NK-92 (cell line): ENCODE data around the gene THSD4.
"Not testable (repeated sequence)": the region's sequence is repeated elsewhere in the genome, so short reads cannot be mapped to it uniquely, and the experiment has no call there.

Experiments
- DNase-seq: peaks from one replicate; lab custom pipeline; 2025; ENCODE audit not compliant: unreplicated experiment; lab: John Stamatoyannopoulos, UW

Gene THSD4

DNA sequence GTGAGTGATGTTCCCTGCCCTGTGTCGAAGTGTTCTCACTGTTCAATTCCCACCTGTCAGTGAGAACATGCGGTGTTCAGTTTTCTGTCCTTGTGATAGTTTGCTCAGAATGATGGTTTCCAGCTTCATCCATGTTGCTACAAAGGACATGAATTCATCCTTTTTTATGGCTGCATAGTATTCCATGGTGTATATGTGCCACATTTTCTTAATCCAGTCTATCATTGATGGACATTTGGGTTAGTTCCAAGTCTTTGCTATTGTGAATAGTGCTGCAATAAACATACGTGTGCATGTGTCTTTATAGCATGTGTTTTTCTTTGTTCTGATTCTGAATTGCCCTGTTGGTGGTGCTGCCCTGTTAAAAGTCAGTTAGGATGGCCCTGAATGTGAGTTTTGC, 204.2 kb downstream of the THSD4 start:
- not testable (repeated sequence) for DNase-seq

DNA sequence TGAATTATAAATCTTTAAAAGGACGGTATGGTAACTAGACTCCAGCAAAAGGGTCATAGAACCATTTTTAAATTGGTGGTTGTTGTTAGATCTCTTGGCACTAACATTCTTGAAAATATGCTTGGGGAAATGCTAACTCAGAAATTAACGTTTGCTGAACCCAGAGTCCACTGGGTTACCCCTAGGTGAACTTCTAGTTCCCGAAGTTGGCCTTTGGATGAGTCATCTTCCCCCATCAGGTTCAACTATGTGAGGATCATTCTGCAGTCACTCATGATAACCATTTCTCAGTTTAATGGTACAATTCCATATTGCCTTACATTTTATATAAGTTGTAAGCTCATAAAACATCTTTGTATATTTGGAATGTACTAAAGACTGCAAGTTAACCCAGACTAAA, 204.7 kb downstream of the THSD4 start:
- DNase-seq: no peak

DNA sequence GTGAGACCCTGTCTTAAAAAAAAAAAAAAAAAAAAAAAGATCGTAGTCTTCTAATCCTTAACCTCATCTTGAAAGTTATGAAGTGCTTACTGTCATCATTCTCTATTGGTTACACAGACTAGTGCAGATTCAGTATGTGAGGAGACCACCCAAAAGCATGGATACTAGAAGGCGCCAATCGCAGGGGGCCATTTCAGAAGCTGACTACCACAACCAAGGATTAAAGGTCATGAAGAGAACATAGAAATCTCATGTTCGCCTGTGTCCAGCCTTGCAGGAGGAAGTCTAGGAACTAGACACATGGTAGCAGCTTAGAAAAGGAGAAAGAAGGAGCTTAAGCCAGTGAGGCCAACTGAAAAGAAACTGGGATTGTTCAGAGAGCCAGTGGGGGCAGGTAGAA, 207.8 kb downstream of the THSD4 start:
- DNase-seq: no peak

DNA sequence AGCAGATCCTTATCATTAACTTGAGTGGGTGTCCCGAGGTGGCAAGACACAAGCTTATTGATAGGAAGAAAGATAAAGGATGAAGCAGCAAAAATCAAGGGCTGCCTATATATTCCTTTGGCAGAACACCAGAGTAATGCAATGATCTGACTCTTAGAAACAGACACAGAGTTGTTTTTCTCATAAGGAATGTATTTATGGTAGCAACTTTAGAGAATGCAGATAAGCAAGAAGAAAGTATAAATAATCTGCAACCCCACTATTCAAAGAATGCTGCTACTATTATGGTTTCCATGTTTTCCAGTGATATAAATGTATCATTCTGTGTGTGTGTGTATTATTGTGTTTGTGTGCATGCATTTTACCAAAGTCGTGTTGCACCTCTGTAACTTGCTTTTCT, 208.3 kb downstream of the THSD4 start:
- no peak for DNase-seq

DNA sequence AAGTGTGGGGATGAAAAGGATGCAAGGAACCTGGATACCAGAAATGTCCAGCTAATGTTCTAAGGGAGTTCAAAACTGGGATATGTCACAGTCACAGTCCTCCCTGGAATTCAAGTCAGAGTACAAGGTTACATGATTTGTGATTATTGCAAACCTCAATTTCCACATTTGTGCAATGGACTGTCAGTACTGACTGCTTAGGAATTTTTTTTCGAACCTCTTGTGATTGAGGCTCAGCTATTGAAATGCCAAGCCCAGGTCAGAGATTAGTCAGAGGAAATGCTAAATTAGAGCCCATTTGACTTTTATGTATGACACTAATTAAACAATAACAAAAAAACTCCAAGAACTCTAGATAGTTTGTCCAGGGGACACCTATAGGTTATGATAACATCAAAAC, 210.2 kb downstream of the THSD4 start:
- no peak for DNase-seq

DNA sequence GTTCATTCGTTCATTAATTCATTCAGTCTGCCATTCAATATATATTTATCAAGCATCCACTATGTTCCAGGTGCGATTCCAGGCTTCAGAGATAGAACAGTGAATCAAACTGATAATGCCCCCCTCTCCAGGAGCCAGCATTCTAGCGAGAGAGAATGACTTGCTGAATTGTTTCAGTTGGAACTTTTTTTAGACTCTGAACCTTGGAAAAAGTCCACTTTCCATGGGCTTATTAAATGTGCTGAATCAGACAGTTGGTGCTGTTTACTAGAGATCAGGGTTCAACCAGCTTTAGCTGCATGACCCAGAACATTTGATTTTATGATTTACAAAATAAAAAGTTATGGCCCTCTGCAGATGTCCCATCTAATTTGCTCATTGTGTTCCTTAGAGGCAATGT, 213.2 kb downstream of the THSD4 start:
- DNase-seq: no peak

DNA sequence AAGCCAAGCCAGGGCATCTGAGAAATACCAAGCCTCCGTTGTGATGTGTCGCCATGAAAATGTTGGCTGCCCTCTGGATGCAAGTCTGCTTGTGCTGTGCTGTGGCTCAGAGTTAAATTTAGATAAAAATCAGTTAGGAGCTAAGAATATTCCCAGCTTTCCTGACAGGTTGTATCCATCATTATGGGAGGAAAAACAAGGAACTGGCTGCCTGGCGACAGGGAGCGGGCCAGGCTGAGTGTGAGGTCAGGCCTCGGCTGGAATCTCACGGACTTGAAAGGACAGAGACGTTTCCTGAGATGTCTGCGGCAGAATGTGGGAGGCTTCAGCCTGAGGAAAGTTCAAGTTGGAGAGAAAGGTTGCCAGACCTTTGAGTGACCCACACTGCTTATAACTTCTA, 213.8 kb downstream of the THSD4 start:
- DNase-seq: no peak

DNA sequence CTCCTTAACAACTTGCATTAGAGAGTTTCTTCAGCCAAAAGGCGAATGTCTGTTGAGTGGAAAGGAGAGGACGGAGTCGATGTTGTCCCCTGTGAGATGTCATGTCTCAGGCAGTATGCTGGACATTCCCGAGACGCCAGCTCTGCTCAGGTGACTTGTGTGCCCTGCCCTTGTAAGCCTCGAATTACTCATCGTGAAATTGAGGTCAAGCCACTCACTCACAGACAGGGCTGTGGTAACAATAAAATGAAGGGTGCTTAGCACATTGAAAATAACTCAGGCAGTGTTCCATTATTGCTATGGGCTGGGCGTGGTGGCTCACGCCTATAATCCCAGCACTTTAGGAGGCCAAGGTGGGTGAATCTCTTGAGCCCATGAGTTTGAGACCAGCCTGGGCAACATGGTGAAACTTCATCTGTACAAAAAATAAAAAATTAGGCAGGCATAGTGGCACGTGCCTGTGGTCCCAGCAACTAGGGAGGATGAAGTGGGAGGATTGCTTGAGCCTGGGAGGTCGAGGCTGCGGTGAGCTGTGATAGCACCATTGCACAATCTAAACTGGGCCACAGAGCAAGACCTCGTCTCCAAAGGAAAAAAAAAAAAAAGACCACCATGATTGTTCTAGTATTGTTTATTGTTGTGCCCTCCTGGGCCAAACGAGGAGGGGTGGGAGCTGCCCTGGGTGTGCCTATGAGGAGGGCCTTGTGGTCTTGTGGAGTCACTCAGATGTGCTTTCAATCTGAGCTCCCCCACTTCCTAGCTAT, 214.4 kb downstream of the THSD4 start:
- no peak for DNase-seq

DNA sequence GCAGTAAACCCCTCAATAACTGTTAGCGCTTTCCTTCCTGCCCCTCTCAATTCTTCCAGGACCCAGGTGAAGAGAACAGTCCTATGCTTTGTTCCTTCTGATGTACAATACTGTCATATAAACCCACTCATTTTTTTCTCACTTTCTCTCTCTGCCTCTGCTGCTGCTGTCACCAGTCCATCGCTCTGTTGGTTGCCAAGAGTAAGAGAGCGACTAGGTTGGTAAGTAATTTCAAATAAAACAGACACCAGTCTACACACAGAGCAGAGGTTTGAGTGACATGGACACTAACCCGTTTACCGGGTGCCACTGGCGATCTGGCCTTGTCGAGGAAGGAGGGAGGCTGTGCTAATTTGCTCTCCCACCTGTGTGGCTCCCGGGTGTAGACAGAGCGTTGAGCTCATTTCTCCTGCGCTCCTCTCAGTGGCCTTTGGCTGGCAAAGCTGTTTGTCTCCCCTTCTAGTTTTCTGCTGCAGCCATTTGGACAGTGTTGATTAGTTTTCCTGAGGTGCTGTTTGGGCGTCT, 215.4 kb downstream of the THSD4 start:
- DNase-seq: no peak

DNA sequence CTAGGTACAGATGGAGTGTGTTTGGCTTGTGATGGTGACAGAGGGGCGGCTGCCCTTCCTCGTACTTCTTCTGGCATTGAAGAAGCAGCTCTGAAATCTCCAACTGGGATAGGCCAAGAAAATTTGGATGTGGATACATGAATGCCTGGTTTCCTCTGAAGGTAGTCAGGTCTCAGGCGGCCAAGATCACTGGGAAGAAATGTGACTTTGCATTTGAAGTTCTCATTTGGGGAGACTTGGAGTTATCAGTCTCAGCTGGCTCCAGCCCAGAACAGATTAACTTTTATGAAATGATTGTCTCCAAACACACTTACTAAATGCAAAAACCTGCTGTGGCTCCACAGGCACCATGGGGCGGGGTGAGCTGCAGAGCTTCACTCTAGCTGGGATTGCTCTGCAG, 215.9 kb downstream of the THSD4 start:
- no peak for DNase-seq

DNA sequence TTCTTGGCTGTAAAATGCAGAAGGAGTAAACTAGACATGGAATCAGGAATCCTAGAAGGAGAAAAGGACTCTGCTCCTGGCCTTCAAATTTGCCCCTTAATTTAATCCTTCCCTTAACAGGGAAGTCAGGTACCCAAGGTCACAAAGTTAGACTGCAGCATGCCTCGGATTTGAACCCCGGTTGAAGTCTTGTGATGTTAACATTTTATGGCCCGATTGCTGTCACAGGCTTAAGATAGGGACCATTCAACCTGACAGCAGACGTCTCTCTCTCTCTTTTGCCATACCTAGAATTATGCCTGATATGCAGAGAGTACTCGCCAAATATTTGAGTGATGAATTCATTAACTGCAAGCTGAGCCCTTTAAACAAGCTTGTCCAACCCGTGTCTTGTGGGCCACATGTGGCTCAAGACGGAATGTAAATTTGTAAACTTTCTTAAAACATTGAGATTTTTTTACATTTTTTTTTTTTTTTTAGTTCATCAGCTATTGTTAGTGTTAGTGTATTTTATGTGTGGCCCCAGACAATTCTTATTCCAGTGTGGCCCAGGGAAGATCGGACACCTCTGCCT, 217.2 kb downstream of the THSD4 start:
- no peak for DNase-seq

DNA sequence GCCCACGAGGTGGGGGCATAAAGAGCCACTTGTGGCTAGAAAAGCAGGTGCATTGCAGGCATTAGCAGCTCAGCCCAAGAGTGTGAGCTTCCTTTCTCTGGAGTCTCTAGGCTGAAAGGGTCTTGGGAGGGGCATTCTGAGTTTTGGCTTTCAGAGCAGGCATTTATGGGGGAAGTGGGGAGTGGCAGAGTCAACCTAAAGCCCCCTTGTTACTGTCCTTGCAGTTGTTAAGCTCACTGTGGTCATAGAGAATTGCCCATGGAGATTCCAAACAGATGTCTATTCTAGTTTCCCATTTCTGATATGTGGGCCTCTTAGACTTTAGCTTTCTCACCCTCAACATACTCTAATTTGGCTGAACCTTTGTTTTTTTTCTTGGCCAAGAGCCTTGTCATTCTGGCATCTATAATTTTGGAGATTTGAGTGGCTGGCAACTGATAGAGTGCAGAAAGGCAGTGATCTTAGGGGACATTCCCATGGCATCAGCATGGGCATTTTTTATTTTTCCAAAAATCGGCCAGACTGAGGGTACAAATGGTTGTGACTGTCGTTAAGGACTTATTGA, 217.9 kb downstream of the THSD4 start:
- DNase-seq: no peak

DNA sequence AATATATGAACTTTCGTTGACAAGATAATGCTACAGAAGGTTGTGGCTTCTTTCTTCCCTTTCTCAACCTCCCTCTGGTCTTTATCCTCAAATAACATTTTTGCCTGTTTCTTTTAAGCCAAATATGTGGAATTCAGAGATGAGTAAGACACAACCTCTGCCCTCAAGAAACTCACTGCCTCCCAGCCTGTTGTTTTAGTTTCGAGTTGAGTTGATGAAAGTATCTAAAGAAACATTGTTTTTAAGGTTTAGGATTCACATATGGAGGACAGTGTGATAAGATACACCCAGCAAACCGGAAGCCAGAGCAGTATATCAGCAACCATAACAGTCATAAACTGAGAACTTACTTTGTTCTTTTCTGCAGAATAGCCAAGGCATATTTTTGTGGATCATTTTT, 218.6 kb downstream of the THSD4 start:
- no peak for DNase-seq

DNA sequence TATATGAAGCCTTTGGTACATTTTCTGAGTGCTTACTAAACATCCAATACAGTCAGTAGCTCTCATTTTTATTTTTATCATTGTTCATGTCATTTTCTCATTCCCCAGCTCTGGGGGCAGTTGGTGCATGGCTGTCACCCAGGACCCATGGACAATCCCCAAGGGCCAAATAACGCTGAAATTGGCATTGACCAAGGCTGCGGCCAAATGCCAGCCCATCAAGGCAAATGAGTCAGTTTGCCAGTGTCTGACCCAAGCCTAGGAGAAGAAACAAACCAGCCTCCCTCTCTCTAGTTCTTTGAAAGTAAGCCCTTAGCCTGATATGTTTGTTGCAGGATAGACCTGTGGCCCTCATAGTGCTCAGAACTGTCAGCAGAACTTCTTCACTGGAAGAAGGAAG, 219.2 kb downstream of the THSD4 start:
- DNase-seq: no peak

DNA sequence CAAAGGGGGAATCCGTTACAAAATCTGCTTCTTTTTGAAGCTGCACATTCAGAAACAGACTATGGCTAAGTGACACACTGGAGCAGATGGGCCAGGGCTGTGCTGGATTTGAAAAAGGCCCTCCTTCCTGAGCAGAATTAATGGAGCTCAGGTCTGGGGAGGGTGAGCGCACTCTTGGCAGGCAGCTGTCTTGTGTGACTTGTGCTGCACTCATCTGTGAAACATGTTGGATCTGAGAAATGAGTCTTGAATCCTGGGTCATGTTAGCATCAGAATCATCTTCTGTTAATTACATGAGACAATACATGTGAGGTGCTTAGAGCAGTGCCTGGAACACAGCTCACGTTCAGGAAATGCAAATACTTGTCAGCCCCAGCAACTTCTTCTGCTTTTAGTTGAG, 219.6 kb downstream of the THSD4 start:
- no peak for DNase-seq

DNA sequence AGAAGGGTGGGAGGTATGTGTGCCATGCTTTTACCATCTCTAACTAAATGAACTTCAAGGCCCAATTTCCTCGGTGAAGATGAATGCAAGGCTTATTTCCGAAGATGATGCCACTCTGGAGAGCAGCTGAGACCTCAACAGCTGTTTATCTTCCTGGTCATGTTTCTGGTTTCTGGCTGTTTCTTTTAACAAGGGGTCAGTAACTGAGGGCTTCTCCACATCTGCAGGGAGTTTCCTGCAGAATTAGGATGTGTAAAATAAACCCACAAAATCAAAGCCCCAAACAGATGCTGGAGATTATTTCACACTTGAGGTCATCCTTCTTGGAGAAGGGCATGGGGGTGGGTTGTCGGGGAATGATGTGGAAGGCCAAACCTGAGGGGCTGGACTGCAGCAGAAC, 220.3 kb downstream of the THSD4 start:
- DNase-seq: no peak

DNA sequence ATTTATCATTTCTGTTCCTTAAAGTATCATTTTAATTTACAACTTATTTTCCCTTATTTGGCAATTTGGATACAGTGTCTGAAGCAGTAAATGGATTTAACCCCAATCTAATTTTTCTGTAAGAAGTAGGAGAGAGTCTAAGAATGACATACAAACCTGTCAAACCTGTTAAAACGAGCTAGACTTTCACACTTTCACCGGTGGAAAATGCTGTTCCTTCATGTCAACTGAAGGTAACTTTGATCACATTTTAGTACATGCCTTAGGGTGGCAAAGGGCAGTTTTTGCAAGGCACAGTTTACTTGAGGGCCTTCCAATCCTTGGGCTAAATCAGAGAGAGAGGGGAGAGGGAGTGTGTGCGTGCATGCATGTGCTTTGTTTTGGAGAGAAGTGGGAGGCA, 221.4 kb downstream of the THSD4 start:
- DNase-seq: no peak

DNA sequence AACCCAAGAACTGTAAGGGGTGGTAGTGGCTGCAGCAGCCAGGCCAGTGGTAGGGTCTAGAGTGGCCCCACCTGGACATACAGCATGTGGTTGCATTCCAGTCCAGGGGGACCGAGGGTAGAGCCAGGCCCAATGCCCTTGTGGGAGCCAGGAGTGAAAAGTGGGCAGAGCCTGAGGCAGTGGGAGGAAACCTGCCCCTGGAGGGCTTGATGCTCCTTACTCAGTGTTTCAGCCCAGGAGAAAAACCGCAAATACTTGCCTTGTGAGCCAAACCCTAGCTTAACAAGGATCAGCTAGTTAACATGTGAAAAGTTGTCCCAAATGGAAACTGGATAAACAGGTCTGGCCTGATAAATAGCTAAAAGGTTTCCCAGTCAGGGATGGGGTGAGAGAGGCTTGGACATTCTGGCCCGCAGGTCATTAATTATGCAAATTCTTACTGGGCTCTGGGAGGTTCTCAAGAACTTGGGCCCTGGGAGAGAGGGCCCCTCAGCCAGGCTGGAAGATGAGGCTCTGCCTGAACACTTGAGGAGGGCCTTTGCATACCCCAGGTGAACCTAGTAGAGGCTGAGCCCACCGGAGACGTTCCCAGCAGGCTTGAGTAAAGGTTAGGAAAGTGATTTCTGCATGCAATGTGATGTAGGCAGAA, 222.1 kb downstream of the THSD4 start:
- DNase-seq: no peak

DNA sequence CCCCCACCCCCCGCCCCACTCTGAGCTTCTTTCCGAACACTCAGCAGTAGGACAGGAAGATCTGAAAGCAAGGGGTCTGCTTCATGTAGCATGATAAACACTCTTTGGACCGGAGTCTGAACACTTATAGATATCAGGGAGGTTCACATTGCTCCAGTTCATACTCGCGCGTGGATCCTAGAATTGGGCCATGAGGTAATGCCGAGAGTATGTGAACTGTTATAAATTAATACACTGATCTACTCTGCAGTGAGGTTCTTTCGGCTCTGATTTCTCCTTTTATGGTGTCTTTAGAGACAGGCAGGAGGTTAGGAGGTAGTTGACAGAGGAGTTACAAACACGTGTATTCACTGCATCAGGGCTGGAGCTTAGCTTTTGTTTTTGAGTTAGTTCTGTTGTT, 223.0 kb downstream of the THSD4 start:
- DNase-seq: no peak

DNA sequence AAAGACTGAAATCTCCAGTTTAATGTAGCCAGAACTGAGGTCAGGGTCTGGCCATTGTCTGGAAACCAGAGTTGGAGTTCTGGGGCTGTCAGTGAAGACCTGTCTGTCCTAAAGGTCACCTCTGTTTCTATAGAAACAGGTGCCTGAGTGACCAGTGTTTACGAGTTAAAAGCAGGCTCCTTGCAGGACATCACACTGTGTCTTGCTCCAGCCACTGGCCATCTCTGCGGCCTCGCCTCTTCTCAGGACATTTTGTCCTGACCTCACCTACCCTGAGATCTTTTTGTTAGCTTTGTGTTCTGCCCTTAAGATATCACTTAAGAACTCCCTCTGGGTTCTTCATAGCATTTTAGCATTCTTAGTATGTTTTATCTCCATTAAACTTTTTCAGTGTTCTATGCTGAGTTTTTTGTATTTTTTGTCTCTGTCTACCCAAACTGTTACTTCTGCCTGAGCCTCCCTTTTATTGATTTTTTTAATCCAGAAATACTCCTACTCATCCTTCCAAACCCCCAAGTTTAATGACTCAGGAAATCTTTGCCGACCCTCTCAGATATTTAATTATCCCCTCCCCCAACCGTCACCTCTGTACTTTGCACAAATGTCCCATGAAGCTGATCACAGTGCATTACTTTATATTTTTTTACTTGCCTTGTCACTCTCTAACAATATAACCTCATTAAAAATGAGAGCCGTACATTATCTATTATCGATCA, 223.7 kb downstream of the THSD4 start:
- DNase-seq: no peak

DNA sequence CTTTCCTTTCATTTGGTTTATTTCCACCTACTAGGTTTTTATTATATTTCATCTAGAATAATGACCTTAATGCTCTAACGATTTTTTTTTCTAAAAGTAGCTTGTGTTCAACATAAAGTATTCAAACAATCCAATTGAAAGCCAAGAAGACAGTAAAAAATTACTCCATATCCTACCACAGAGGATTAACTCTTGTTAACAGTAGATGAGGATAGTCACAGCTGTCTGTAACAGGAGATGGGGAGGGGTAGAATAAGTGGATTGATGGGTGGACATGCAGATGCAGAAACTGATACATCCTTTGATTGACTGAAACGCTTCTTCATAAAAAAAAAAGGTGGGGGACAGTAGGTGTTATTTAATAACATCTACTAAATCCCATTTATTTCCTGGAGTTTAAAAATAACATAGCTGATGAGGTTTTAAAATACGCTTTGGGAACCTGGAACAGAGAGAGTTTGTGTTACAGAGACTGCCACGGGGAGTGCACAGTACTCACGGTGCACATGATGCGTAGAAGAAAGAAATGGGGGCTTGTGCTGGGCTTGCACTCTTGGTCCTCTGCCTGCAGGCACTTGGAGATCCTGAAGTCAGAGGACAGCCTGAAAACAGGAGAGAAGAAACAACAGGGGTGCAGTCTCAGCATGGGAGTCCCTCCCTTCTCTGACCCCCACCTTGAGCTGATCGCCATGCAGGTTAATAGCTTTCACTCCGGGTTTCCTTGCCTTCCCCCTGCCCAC, 226.7 kb downstream of the THSD4 start:
- no peak for DNase-seq
